Erythroblast (primary cell): ENCODE data around the gene PRTFDC1.

Source experiments
- GATA1 ChIP-seq: IDR thresholded peaks from 2 replicates; pipeline ENCODE4 v1.6.1; 2011; ENCODE audit warnings: low read depth, mild to moderate bottlenecking, control low read depth, low read length, moderate library complexity
- POLR2A ChIP-seq: IDR thresholded peaks from 2 replicates; pipeline ENCODE4 v1.6.1; 2011; ENCODE audit warnings: mild to moderate bottlenecking, low read length

DNA sequence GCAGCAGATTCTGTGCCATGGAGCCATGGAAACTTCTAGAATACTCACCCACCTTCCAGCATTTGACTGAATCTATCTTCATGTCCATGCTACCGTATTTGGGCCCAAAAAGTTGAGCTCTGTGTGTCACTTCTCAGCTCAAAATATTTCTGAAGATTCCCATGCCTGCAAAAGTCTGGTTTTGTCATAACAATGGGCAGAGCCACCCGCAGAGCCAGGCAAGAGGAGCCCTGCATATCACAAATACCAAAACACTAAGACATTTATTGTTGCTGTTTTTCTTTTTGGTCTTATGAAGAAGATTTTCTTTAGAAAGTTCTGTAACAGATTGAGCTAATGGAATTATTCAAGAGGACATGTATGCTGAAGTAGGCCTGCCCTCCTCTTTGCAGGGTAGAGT is 68.1 kb downstream of the PRTFDC1 start:
- TF ChIP-seq POLR2A (no peak), GATA1 (no peak)
